Measurements from ENCODE around the gene DTNB. TPM values are rescaled to one million over a fixed set of nuclear protein-coding genes. Genes with fewer than 3 reads are reported as not detected.
A peak's percentile ranks its signal among the peaks of the same experiment; 100 is the strongest.

DTNB gene
- polyA plus RNA-seq (2011; rRNA removed) (12.1 and 12.5 TPM in 2 replicates), polyA minus RNA-seq (2011; rRNA and poly(A)+ RNA removed) (11.6 and 17.3 TPM in 2 replicates)

GRCh38 chr2:25673300-25674076 lies at the start of gene DTNB:
Gene DTNB (minus strand): TSS chr2:25673577. CDS start chr2:25652660, 20,917 bp downstream.
- POLR2A ChIA-PET: no interaction called here
- TF ChIP-seq CTCF (IDR thresholded peaks at IDR 0.05; ENCODE audit: low read depth, low read length): no peak
- peak within 1 kb of the TSS; percentile 63 for H3K4me3 ChIP-seq (ENCODE audit: low read depth, low read length)
- H3K27ac ChIP-seq (ENCODE audit: low read depth, low read length): no peak within 1 kb of the TSS
- peaks cover 4% of the 10 kb centered on the region for H3K27me3 ChIP-seq (ENCODE audit: control insufficient read depth, insufficient read depth, low read length)
- no peaks in the 10 kb centered on the region; the same call in none of the 2 replicates for H3K9me3 ChIP-seq (ENCODE audit: control insufficient read depth, insufficient read depth, low read length)
- CTCF ChIA-PET: interaction anchor here (0.7 to 1.1 kb wide), 3 partner anchors 9 to 511 kb away, joined by 3 to 7 read pairs (median 3); no protein-coding TSS in a partner anchor
- no peak for DNase-seq (ENCODE audit: low read depth, low spot score)

GRCh38 chr2:25722224-25722623 lies 48.8 kb upstream of the DTNB start:
- no peaks in the 10 kb centered on the region for H3K9me3 ChIP-seq (ENCODE audit: control insufficient read depth, insufficient read depth, low read length)
- no peak overlapping the region for H3K4me3 ChIP-seq (ENCODE audit: low read depth, low read length)
- H3K27ac ChIP-seq (ENCODE audit: low read depth, low read length): no peak overlapping the region
- peaks cover 16% of the 10 kb centered on the region for H3K27me3 ChIP-seq (ENCODE audit: control insufficient read depth, insufficient read depth, low read length)
- ChIA-PET CTCF (interaction anchor here (0.6 kb wide), 1 partner anchor 389 kb away, joined by 3 read pairs; no protein-coding TSS in a partner anchor), POLR2A (no interaction called here)
- no peak for TF ChIP-seq CTCF (IDR thresholded peaks at IDR 0.05; ENCODE audit: low read depth, low read length)
- no peak for DNase-seq (ENCODE audit: low read depth, low spot score)

GRCh38 chr2:25720575-25720974 lies 47.2 kb upstream of the DTNB start:
- no peaks in the 10 kb centered on the region for H3K9me3 ChIP-seq (ENCODE audit: control insufficient read depth, insufficient read depth, low read length)
- ChIA-PET CTCF (interaction anchor here (3.6 kb wide), 1 partner anchor 20 kb away, joined by 14 read pairs; no protein-coding TSS in a partner anchor), POLR2A (no interaction called here)
- peaks cover 13% of the 10 kb centered on the region for H3K27me3 ChIP-seq (ENCODE audit: control insufficient read depth, insufficient read depth, low read length)
- H3K27ac ChIP-seq (ENCODE audit: low read depth, low read length): no peak overlapping the region
- H3K4me3 ChIP-seq (ENCODE audit: low read depth, low read length): no peak overlapping the region
- DNase-seq (ENCODE audit: low read depth, low spot score): no peak
- TF ChIP-seq CTCF (IDR thresholded peaks at IDR 0.05; ENCODE audit: low read depth, low read length): no peak

GRCh38 chr2:25714740-25715139 lies 41.4 kb upstream of the DTNB start:
- no peak for DNase-seq (ENCODE audit: low read depth, low spot score)
- ChIA-PET POLR2A (no interaction called here), CTCF (interaction anchor here (0.7 kb wide), 1 partner anchor 353 kb away, joined by 3 read pairs; no protein-coding TSS in a partner anchor)
- Histone ChIP-seq H3K27ac (ENCODE audit: low read depth, low read length) (no peak overlapping the region), H3K9me3 (ENCODE audit: control insufficient read depth, insufficient read depth, low read length) (no peaks in the 10 kb centered on the region), H3K4me3 (ENCODE audit: low read depth, low read length) (no peak overlapping the region), H3K27me3 (ENCODE audit: control insufficient read depth, insufficient read depth, low read length) (peaks cover 9% of the 10 kb centered on the region)
- TF ChIP-seq CTCF (IDR thresholded peaks at IDR 0.05; ENCODE audit: low read depth, low read length): peak; percentile 13; the same call in 1 of the 2 replicates

GRCh38 chr2:25712455-25712854 lies 39.1 kb upstream of the DTNB start:
- no peak for TF ChIP-seq CTCF (IDR thresholded peaks at IDR 0.05; ENCODE audit: low read depth, low read length)
- ChIA-PET CTCF (interaction anchor here (0.9 kb wide), 1 partner anchor 106 kb away, joined by 3 read pairs; no protein-coding TSS in a partner anchor), POLR2A (no interaction called here)

More at GRCh38 chr2:25712455-25712854, 39.1 kb upstream of the DTNB start:
- H3K4me3 ChIP-seq (ENCODE audit: low read depth, low read length): no peak overlapping the region
- DNase-seq (ENCODE audit: low read depth, low spot score): no peak
- peaks cover 8% of the 10 kb centered on the region for H3K27me3 ChIP-seq (ENCODE audit: control insufficient read depth, insufficient read depth, low read length)
- H3K9me3 ChIP-seq (ENCODE audit: control insufficient read depth, insufficient read depth, low read length): no peaks in the 10 kb centered on the region
- H3K27ac ChIP-seq (ENCODE audit: low read depth, low read length): no peak overlapping the region

All from AG04450 (cell line).